Measurements from ENCODE around the gene GNAL. TPM values are rescaled to one million over a fixed set of nuclear protein-coding genes. Genes with fewer than 3 reads are reported as not detected.
"Not testable (repeated sequence)": the region's sequence is repeated elsewhere in the genome, so short reads cannot be mapped to it uniquely, and the experiment has no call there.

The GNAL gene
- total and polyA plus RNA-seq, 2 of the 4 experiments (the other 2 are of a cell fraction), result 0.15 to 0.36 TPM

DNA sequence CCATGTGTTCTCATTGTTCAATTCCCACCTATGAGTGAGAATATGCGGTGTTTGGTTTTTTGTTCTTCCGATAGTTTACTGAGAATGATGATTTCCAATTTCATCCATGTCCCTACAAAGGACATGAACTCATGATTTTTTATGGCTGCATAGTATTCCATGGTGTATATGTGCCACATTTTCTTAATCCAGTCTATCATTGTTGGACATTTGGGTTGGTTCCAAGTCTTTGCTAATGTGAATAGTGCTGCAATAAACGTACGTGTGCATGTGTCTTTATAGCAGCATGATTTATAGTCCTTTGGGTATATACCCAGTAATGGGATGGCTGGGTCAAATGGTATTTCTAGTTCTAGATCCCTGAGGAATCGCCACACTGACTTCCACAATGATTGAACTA, 1.6 kb downstream of the GNAL start:
- H2BK20ac ChIP-seq (ENCODE audit: low read depth, low read length); H2BK15ac ChIP-seq (ENCODE audit: low read depth, low read length); H3K18ac ChIP-seq (ENCODE audit: low read depth, low read length); H3K36me3 ChIP-seq (ENCODE audit: control insufficient read depth, insufficient read depth, low read length); H3K4ac ChIP-seq (ENCODE audit: low read depth, low read length); H2BK120ac ChIP-seq (ENCODE audit: low read depth, low read length); POLR2A ChIA-PET (ENCODE audit: unreplicated experiment); intact Hi-C loops (cut with micrococcal nuclease); H3K4me1 ChIP-seq (ENCODE audit: control insufficient read depth, insufficient read depth, low read length); H3K27ac ChIP-seq (ENCODE audit: insufficient read depth, low read length); H3K56ac ChIP-seq (ENCODE audit: extremely low read depth, insufficient read depth, low read length); H3K9me3 ChIP-seq (ENCODE audit: control insufficient read depth, insufficient read depth, low read length); H3K4me3 ChIP-seq (ENCODE audit: insufficient read depth, low read depth, low read length); H3K23ac ChIP-seq (ENCODE audit: low read depth, low read length); H2AFZ ChIP-seq (replicated peaks; ENCODE audit: low read length, poor library complexity); H3K9ac ChIP-seq (ENCODE audit: low read depth, low read length); H2AK9ac ChIP-seq (replicated peaks; ENCODE audit: low read depth, low read length, poor library complexity); H2BK5ac ChIP-seq (ENCODE audit: low read depth, low read length, poor library complexity, severe bottlenecking); H4K8ac ChIP-seq (ENCODE audit: low read depth in 2 of 2, low read length in 2 of 2); BruUV-seq (replicated peaks); H3K14ac ChIP-seq (replicated peaks; ENCODE audit: low read depth, low read length); H3K79me1 ChIP-seq (ENCODE audit: low read depth in 1 of 2, low read length in 2 of 2); dilution Hi-C loops (cut with HindIII; ENCODE audit: low sequenced_read_pairs, unreplicated experiment); ATAC-seq (ENCODE audit: low read depth); H4K20me1 ChIP-seq (ENCODE audit: insufficient read depth, low read length); H3K4me2 ChIP-seq (ENCODE audit: low read depth, low read length); CTCF ChIA-PET; H3K9me1 ChIP-seq (ENCODE audit: insufficient read depth, low read length); H4K91ac ChIP-seq (ENCODE audit: insufficient read depth, low read depth, low read length); DNase-seq; H2AK5ac ChIP-seq (ENCODE audit: low read depth, low read length); H4K5ac ChIP-seq (ENCODE audit: low read depth, low read length); in situ Hi-C loops (cut with MboI; ENCODE audit: low sequenced_read_pairs): not testable (repeated sequence)
- H3K27me3 ChIP-seq (ENCODE audit: control insufficient read depth, insufficient read depth, low read length), result peaks cover 17% of the 10 kb centered on the region
- WGBS, 2 experiments (ENCODE audit: extremely low coverage in 2 of 2, insufficient read length in 1 of 2), result no CpG with 5 or more reads among the region's 5 CpGs
